Common myeloid progenitor, CD34-positive (primary cell): Measurements from ENCODE around the gene SPATA31D1.

Experiments used
- CTCF ChIA-PET: fragments of 350-600 bp; sonication (Branson Sonifier 250); formaldehyde crosslinking; loops from one replicate; lab custom pipeline; 2021; ENCODE audit warnings: antibody characterized with exemption; lab: Charles Lee
- POLR2A ChIA-PET: fragments of 350-600 bp; sonication (Branson Sonifier 250); formaldehyde crosslinking; loops from one replicate; lab custom pipeline; 2021; ENCODE audit warnings: antibody characterized with exemption; lab: Charles Lee
- DNase-seq, 3 donors: peaks; one replicate each; pipeline versions ENCODE4 v3.0.0 to v3.0.0-alpha.2; 2013
- H3K27ac ChIP-seq, 2 experiments: 1 replicate in 1 of 2; 2 replicates in 1 of 2; pipeline ENCODE4 v1.7.0; 2013; ENCODE audit warnings: inconsistent platforms in 2 of 2, low read length in 2 of 2, mild to moderate bottlenecking in 2 of 2, low read depth in 1 of 2, moderate library complexity in 1 of 2; ENCODE audit not compliant: severe bottlenecking in 2 of 2, insufficient read depth in 1 of 2, poor library complexity in 1 of 2
- H3K27me3 ChIP-seq, 5 experiments: replicated peaks in 2 of 5; 1 replicate in 3 of 5; 2 replicates in 2 of 5; pipeline versions ENCODE4 v1.6.1 to v1.7.0; 2013; ENCODE audit warnings: low read length in 4 of 5, mild to moderate bottlenecking in 2 of 5, moderate library complexity in 2 of 5, inconsistent platforms in 1 of 5; ENCODE audit not compliant: insufficient read depth in 5 of 5, control insufficient read depth in 4 of 5
- H3K36me3 ChIP-seq, 4 experiments: 1 replicate in 2 of 4; 2 replicates in 2 of 4; pipeline versions ENCODE4 v1.6.1 to v1.7.0; 2013; ENCODE audit warnings: low read length in 3 of 4, control low read depth in 1 of 4, mild to moderate bottlenecking in 1 of 4; ENCODE audit not compliant: control insufficient read depth in 4 of 4, insufficient read depth in 4 of 4
- H3K4me1 ChIP-seq, 4 experiments: 1 replicate in 3 of 4; 2 replicates in 1 of 4; pipeline versions ENCODE4 v1.6.1 to v1.7.1; 2013; ENCODE audit warnings: low read length in 3 of 4, mild to moderate bottlenecking in 3 of 4, control low read depth in 1 of 4, inconsistent platforms in 1 of 4, moderate library complexity in 1 of 4; ENCODE audit not compliant: control insufficient read depth in 4 of 4, insufficient read depth in 4 of 4; ENCODE audit errors: control extremely low read depth in 1 of 4
- H3K4me3 ChIP-seq, 7 experiments: 1 replicate in 4 of 7; 2 replicates in 3 of 7; pipeline versions ENCODE4 v1.5.1 to v1.7.0; 2013; ENCODE audit warnings: mild to moderate bottlenecking in 7 of 7, low read length in 6 of 7, moderate library complexity in 6 of 7, inconsistent platforms in 2 of 7, low read depth in 2 of 7, control low read depth in 1 of 7; ENCODE audit not compliant: insufficient read depth in 4 of 7, control insufficient read depth in 1 of 7; ENCODE audit errors: extremely low read depth in 1 of 7
- H3K9me3 ChIP-seq, 5 experiments: 1 replicate in 4 of 5; 2 replicates in 1 of 5; pipeline versions ENCODE4 v1.6.1 to v1.7.1; 2013; ENCODE audit warnings: low read length in 4 of 5, mild to moderate bottlenecking in 2 of 5, inconsistent platforms in 1 of 5, low read depth in 1 of 5, moderate library complexity in 1 of 5; ENCODE audit not compliant: control insufficient read depth in 4 of 5, insufficient read depth in 2 of 5; ENCODE audit errors: control extremely low read depth in 1 of 5
- WGBS: methylation state at CpG from one replicate; pipeline ENCODE4 v1.1.5; 2013; ENCODE audit not compliant: insufficient coverage; 5-methylcytosine and 5-hydroxymethylcytosine counted together

SPATA31D1 gene

GRCh38 chr9:82012276-82012675, 23.7 kb downstream of the SPATA31D1 start:
- Histone ChIP-seq H3K36me3 (no peaks in the 10 kb centered on the region), H3K9me3 (peaks cover 0 to 8% (median 1%) of the 10 kb centered on the region in 5 experiments), H3K4me3 (no peak overlapping the region), H3K4me1 (no peaks in the 10 kb centered on the region), H3K27ac (no peak overlapping the region), H3K27me3 (no peaks in the 10 kb centered on the region)
- WGBS = no CpG with 5 or more reads among the region's 1 CpG
- CTCF ChIA-PET = no interaction called here
- POLR2A ChIA-PET = no interaction called here
- DNase-seq = no peak

- Histone ChIP-seq H3K36me3 (no peaks in the 10 kb centered on the region), H3K9me3 (peaks cover 0 to 7% (median 0%) of the 10 kb centered on the region in 5 experiments), H3K4me3 (no peak overlapping the region), H3K4me1 (no peaks in the 10 kb centered on the region), H3K27ac (no peak overlapping the region), H3K27me3 (no peaks in the 10 kb centered on the region)
- POLR2A ChIA-PET = no interaction called here
- CTCF ChIA-PET = no interaction called here
- DNase-seq = no peak
Observed at GRCh38 chr9:82020331-82020730, 31.8 kb downstream of the SPATA31D1 start.

GRCh38 chr9:82021198-82021597, 32.6 kb downstream of the SPATA31D1 start:
- Histone ChIP-seq H3K27me3 (no peaks in the 10 kb centered on the region), H3K4me3 (no peak overlapping the region), H3K36me3 (no peaks in the 10 kb centered on the region), H3K4me1 (no peaks in the 10 kb centered on the region), H3K27ac (no peak overlapping the region), H3K9me3 (peaks cover 0 to 7% (median 0%) of the 10 kb centered on the region in 5 experiments)
- CTCF ChIA-PET = no interaction called here
- POLR2A ChIA-PET = no interaction called here
- no peak for DNase-seq

GRCh38 chr9:82022121-82022520, 33.5 kb downstream of the SPATA31D1 start:
- 80% methylated on average over 1 of the region's 2 CpGs for WGBS
- no peaks in the 10 kb centered on the region for H3K36me3 ChIP-seq
- DNase-seq = no peak
- ChIA-PET POLR2A (no interaction called here), CTCF (no interaction called here)
- peaks cover 0 to 5% (median 0%) of the 10 kb centered on the region in 5 experiments for H3K9me3 ChIP-seq
- H3K27ac ChIP-seq = no peak overlapping the region
- no peak overlapping the region for H3K4me3 ChIP-seq
- no peaks in the 10 kb centered on the region for H3K27me3 ChIP-seq
- H3K4me1 ChIP-seq = no peaks in the 10 kb centered on the region

- ChIA-PET CTCF (no interaction called here), POLR2A (no interaction called here)
- Histone ChIP-seq H3K4me1 (no peaks in the 10 kb centered on the region), H3K4me3 (no peak overlapping the region), H3K36me3 (no peaks in the 10 kb centered on the region), H3K27me3 (no peaks in the 10 kb centered on the region), H3K9me3 (peaks cover 0 to 1% (median 0%) of the 10 kb centered on the region in 5 experiments), H3K27ac (no peak overlapping the region)
- no CpG with 5 or more reads among the region's 1 CpG for WGBS
- no peak for DNase-seq
Observed at GRCh38 chr9:82024908-82025307, 36.3 kb downstream of the SPATA31D1 start.

GRCh38 chr9:82031538-82032280, 43.1 kb downstream of the SPATA31D1 start:
- H3K27me3 ChIP-seq = no peaks in the 10 kb centered on the region
- no peak overlapping the region for H3K27ac ChIP-seq
- peaks cover 0 to 5% (median 0%) of the 10 kb centered on the region in 5 experiments for H3K9me3 ChIP-seq
- no peaks in the 10 kb centered on the region for H3K36me3 ChIP-seq
- DNase-seq = no peak
- H3K4me1 ChIP-seq = no peaks in the 10 kb centered on the region
- no peak overlapping the region for H3K4me3 ChIP-seq
- 96% methylated on average over 3 of the region's 5 CpGs for WGBS
- CTCF ChIA-PET = no interaction called here
- POLR2A ChIA-PET = interaction anchor here (0.7 kb wide), 1 partner anchor 465 kb away, joined by 3 read pairs; no protein-coding TSS in a partner anchor

- peaks cover 0 to 3% (median 0%) of the 10 kb centered on the region in 5 experiments for H3K9me3 ChIP-seq
- no CpG with 5 or more reads among the region's 5 CpGs for WGBS
- ChIA-PET POLR2A (no interaction called here), CTCF (no interaction called here)
- H3K4me3 ChIP-seq = no peak overlapping the region
- no peak for DNase-seq
- H3K4me1 ChIP-seq = no peaks in the 10 kb centered on the region
- H3K27me3 ChIP-seq = no peaks in the 10 kb centered on the region
- no peaks in the 10 kb centered on the region for H3K36me3 ChIP-seq
- no peak overlapping the region for H3K27ac ChIP-seq
Observed at GRCh38 chr9:82034956-82035731, 46.6 kb downstream of the SPATA31D1 start.
